ENCODE data around the gene GNAO1.

Gene GNAO1

DNA sequence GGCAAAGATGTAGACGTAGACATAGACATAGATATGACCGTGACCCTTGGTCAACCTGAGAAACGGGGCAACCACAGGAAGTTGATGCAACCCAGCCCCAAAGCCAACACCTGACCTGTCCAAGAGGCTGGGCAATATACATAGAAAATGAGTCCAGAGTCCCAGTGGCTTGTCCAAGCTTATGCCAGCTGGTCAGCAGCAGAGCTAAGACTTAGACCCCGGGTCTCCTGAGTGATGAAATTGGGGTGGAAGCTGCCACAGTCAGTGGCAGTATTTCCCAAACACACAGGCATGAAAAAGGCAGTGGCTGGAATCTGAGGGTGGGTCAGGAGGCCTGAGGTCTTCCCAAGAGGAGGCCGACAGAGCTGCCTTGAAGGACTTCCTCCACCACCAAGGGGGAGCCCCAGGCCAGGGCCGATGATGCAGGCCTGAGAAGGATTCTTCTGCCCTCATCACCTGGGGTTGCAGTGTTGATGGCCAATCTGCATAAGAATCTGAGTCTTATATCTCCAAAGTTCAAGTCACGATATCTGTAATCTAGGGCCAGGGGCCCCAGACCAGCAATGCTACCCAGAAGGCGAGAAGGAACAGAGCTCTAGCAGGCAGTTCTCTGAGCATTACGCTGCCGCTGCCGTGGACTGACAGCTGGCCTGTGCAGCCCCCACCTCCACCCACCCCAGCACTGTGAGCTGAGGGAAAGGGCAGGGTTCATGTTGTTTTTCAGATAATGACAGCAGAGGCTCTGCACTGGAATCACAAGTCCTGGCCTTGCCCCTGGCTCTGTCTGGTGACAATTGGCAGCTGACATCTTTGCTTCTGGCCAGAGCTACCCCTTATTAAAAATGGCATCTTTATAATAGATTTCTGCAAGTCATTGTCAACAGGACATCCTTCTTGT lies 72.7 kb downstream of the GNAO1 start:
- ChIA-PET POLR2A (no interaction called here), CTCF (interaction anchor here (1.3 kb wide), 1 partner anchor 11 kb away, joined by 3 read pairs; no protein-coding TSS in a partner anchor)
- TF ChIP-seq, protein P1, sequence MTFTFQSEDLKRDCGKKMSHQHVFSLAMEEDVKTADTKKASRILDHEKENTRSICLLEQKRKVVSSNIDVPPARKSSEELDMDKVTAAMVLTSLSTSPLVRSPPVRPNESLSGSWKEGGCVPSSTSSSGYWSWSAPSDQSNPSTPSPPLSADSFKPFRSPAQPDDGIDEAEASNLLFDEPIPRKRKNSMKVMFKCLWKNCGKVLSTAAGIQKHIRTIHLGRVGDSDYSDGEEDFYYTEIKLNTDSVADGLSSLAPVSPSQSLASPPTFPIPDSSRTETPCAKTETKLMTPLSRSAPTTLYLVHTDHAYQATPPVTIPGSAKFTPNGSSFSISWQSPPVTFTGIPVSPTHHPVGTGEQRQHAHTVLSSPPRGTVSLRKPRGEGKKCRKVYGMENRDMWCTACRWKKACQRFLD (tag by site-specific recombination; IDR thresholded peaks at IDR 0.05): no peak
- TF ChIP-seq ZSCAN16 (tag by site-specific recombination; IDR thresholded peaks at IDR 0.05) (no peak), ZBTB21 (tag by site-specific recombination; IDR thresholded peaks at IDR 0.05) (no peak), ZNF146 (tag by site-specific recombination; IDR thresholded peaks at IDR 0.05) (no peak), ZNF624 (tag by site-specific recombination; IDR thresholded peaks at IDR 0.05) (no peak), ZIC2 (tag by site-specific recombination; IDR thresholded peaks at IDR 0.05) (no peak), ZBTB7A (tag by site-specific recombination; IDR thresholded peaks at IDR 0.05; ENCODE audit: low read depth) (no peak)
- TF ChIP-seq, protein P2, sequence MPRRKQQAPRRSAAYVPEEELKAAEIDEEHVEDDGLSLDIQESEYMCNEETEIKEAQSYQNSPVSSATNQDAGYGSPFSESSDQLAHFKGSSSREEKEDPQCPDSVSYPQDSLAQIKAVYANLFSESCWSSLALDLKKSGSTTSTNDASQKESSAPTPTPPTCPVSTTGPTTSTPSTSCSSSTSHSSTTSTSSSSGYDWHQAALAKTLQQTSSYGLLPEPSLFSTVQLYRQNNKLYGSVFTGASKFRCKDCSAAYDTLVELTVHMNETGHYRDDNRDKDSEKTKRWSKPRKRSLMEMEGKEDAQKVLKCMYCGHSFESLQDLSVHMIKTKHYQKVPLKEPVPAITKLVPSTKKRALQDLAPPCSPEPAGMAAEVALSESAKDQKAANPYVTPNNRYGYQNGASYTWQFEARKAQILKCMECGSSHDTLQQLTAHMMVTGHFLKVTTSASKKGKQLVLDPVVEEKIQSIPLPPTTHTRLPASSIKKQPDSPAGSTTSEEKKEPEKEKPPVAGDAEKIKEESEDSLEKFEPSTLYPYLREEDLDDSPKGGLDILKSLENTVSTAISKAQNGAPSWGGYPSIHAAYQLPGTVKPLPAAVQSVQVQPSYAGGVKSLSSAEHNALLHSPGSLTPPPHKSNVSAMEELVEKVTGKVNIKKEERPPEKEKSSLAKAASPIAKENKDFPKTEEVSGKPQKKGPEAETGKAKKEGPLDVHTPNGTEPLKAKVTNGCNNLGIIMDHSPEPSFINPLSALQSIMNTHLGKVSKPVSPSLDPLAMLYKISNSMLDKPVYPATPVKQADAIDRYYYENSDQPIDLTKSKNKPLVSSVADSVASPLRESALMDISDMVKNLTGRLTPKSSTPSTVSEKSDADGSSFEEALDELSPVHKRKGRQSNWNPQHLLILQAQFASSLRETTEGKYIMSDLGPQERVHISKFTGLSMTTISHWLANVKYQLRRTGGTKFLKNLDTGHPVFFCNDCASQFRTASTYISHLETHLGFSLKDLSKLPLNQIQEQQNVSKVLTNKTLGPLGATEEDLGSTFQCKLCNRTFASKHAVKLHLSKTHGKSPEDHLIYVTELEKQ (tag by site-specific recombination; IDR thresholded peaks at IDR 0.05; ENCODE audit: borderline replicate concordance): no peak
- TF ChIP-seq, protein P3, sequence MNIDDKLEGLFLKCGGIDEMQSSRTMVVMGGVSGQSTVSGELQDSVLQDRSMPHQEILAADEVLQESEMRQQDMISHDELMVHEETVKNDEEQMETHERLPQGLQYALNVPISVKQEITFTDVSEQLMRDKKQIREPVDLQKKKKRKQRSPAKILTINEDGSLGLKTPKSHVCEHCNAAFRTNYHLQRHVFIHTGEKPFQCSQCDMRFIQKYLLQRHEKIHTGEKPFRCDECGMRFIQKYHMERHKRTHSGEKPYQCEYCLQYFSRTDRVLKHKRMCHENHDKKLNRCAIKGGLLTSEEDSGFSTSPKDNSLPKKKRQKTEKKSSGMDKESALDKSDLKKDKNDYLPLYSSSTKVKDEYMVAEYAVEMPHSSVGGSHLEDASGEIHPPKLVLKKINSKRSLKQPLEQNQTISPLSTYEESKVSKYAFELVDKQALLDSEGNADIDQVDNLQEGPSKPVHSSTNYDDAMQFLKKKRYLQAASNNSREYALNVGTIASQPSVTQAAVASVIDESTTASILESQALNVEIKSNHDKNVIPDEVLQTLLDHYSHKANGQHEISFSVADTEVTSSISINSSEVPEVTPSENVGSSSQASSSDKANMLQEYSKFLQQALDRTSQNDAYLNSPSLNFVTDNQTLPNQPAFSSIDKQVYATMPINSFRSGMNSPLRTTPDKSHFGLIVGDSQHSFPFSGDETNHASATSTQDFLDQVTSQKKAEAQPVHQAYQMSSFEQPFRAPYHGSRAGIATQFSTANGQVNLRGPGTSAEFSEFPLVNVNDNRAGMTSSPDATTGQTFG (tag by site-specific recombination; IDR thresholded peaks at IDR 0.05; ENCODE audit: borderline replicate concordance): no peak
- TF ChIP-seq, protein P4, sequence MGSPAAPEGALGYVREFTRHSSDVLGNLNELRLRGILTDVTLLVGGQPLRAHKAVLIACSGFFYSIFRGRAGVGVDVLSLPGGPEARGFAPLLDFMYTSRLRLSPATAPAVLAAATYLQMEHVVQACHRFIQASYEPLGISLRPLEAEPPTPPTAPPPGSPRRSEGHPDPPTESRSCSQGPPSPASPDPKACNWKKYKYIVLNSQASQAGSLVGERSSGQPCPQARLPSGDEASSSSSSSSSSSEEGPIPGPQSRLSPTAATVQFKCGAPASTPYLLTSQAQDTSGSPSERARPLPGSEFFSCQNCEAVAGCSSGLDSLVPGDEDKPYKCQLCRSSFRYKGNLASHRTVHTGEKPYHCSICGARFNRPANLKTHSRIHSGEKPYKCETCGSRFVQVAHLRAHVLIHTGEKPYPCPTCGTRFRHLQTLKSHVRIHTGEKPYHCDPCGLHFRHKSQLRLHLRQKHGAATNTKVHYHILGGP (tag by site-specific recombination; IDR thresholded peaks at IDR 0.05): no peak
- Histone ChIP-seq H3K4me1 (ENCODE audit: control insufficient read depth, insufficient read depth, low read length) (no peaks in the 10 kb centered on the region), H3K9me3 (ENCODE audit: control insufficient read depth, insufficient read depth, low read depth, low read length) (no peaks in the 10 kb centered on the region), H3K27ac (ENCODE audit: extremely low read depth, low read depth, low read length) (no peak overlapping the region), H3K4me3 (ENCODE audit: low read depth, low read length) (no peak overlapping the region), H3K36me3 (ENCODE audit: control insufficient read depth in 2 of 2, insufficient read depth in 1 of 2, low read length in 2 of 2) (no peaks in the 10 kb centered on the region)

DNA sequence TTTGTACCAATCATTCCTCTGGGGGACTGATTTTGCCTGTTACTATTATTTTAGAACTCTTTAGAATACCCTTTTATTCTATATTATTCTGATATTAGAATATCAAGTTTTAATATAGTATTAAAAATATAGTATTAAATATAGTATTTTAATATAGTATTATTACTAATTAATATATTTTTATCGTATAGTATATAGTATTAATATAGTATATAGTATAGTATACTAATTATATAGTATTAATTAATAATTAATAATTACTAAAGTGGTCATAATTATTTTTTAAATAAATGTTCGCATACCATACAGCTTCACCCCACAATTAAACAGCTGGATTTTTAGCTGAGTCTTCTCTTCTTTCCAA lies 73.3 kb downstream of the GNAO1 start:
- no peaks in the 10 kb centered on the region for H3K4me1 ChIP-seq (ENCODE audit: control insufficient read depth, insufficient read depth, low read length)
- CTCF ChIA-PET: interaction anchor here (0.6 to 1.3 kb wide), 3 partner anchors 12 to 53 kb away, joined by 3 read pairs; no protein-coding TSS in a partner anchor
- H3K9me3 ChIP-seq (ENCODE audit: control insufficient read depth, insufficient read depth, low read depth, low read length): no peaks in the 10 kb centered on the region
- TF ChIP-seq KLF16 (tag by site-specific recombination; IDR thresholded peaks at IDR 0.05): no peak
- TF ChIP-seq ZNF416 (tag by site-specific recombination; IDR thresholded peaks at IDR 0.05): no peak
- TF ChIP-seq ZNF558 (tag by site-specific recombination; IDR thresholded peaks at IDR 0.05): no peak
- no peak for TF ChIP-seq ZNF510 (tag by site-specific recombination; IDR thresholded peaks at IDR 0.05; ENCODE audit: insufficient replicate concordance)
- H3K27ac ChIP-seq (ENCODE audit: extremely low read depth, low read depth, low read length): no peak overlapping the region
- no peaks in the 10 kb centered on the region for H3K36me3 ChIP-seq (ENCODE audit: control insufficient read depth in 2 of 2, insufficient read depth in 1 of 2, low read length in 2 of 2)
- POLR2A ChIA-PET: no interaction called here
- H3K4me3 ChIP-seq (ENCODE audit: low read depth, low read length): no peak overlapping the region

Data from HEK293 (cell line).